Nucleus accumbens (tissue), 56 donors: ENCODE results near the gene SRD5A3.
A peak's percentile ranks its signal among the peaks of the same experiment; 100 is the strongest.

Source experiments
- DNase-seq, 56 donors: peaks; one replicate each; lab custom pipeline; 2025; lab: John Stamatoyannopoulos, UW

Gene SRD5A3

GRCh38 chr4:55399581-55399980 lies 53.5 kb downstream of the SRD5A3 start:
- DNase-seq: no peak

GRCh38 chr4:55405073-55405472 lies 59.0 kb downstream of the SRD5A3 start:
- no peak for DNase-seq

- no peak for DNase-seq
Observed at GRCh38 chr4:55406545-55406944, 60.5 kb downstream of the SRD5A3 start.

- no peak for DNase-seq
Observed at GRCh38 chr4:55407119-55407518, 61.1 kb downstream of the SRD5A3 start.

GRCh38 chr4:55407764-55408163 lies 61.7 kb downstream of the SRD5A3 start:
- no peak for DNase-seq

- peak in 5 of 56 donors; percentile 3 to 9 (median 6) for DNase-seq
Observed at GRCh38 chr4:55409468-55410171, 63.6 kb downstream of the SRD5A3 start.

- no peak for DNase-seq
Observed at GRCh38 chr4:55410431-55410830, 64.4 kb downstream of the SRD5A3 start.

GRCh38 chr4:55411621-55412020 lies 65.6 kb downstream of the SRD5A3 start:
- DNase-seq: no peak

GRCh38 chr4:55416176-55416575 lies 70.1 kb downstream of the SRD5A3 start:
- DNase-seq: no peak
